Esophagus squamous epithelium (tissue), 4 donors: ENCODE results near the gene RNASE4.

Experiments
- CTCF ChIP-seq, 6 experiments: fragments of 450-650 bp in 4 of 6; fragments of 200-600 bp in 2 of 6; sonication (generic) in 2 of 6; IDR thresholded peaks; one replicate each; pipeline ENCODE4 v1.5.1; 2016 to 2019; ENCODE audit warnings: antibody characterized with exemption in 6 of 6, mild to moderate bottlenecking in 4 of 6, moderate library complexity in 4 of 6
- POLR2A ChIP-seq, 4 donors: fragments of 450-650 bp; IDR thresholded peaks; one replicate each; pipeline ENCODE4 v1.6.1; 2017; ENCODE audit warnings: antibody characterized with exemption in 4 of 4, mild to moderate bottlenecking in 4 of 4, moderate library complexity in 3 of 4

- no peak for TF ChIP-seq CTCF (IDR thresholded peaks at IDR 0.05)
- TF ChIP-seq POLR2A (IDR thresholded peaks at IDR 0.05), result no peak
Observed at GRCh38 chr14:20644520-20644919, 39.8 kb upstream of the RNASE4 start.
